ENCODE data around the gene ST6GALNAC6.

ST6GALNAC6 gene

GRCh38 chr9:127941062-127941960, 41.9 kb upstream of the ST6GALNAC6 start:
- Histone ChIP-seq H3K27ac (ENCODE audit: low read depth, low read length) (no peak overlapping the region), H3K36me3 (ENCODE audit: insufficient read depth, low read length) (no peaks in the 10 kb centered on the region), H2AFZ (ENCODE audit: low read length, unreplicated experiment) (no peak overlapping the region), H3K27me3 (ENCODE audit: insufficient read depth, low read length) (no peaks in the 10 kb centered on the region), H3K79me2 (ENCODE audit: control insufficient read depth, insufficient read depth, low read length, unreplicated experiment) (peaks cover 12% of the 10 kb centered on the region), H3K4me1 (ENCODE audit: control insufficient read depth, insufficient read depth, low read length, unreplicated experiment) (peaks cover 5% of the 10 kb centered on the region), H3K4me3 (ENCODE audit: low read depth, low read length) (no peak overlapping the region)

GRCh38 chr9:127940593-127940992, 41.2 kb upstream of the ST6GALNAC6 start:
- H3K4me3 ChIP-seq (ENCODE audit: low read depth, low read length): no peak overlapping the region
- no peaks in the 10 kb centered on the region for H3K36me3 ChIP-seq (ENCODE audit: insufficient read depth, low read length)
- peaks cover 19% of the 10 kb centered on the region for H3K79me2 ChIP-seq (ENCODE audit: control insufficient read depth, insufficient read depth, low read length, unreplicated experiment)
- H3K4me1 ChIP-seq (ENCODE audit: control insufficient read depth, insufficient read depth, low read length, unreplicated experiment): peaks cover 12% of the 10 kb centered on the region
- H3K27ac ChIP-seq (ENCODE audit: low read depth, low read length): no peak overlapping the region
- no peaks in the 10 kb centered on the region for H3K27me3 ChIP-seq (ENCODE audit: insufficient read depth, low read length)
- H2AFZ ChIP-seq (ENCODE audit: low read length, unreplicated experiment): no peak overlapping the region

- no peak overlapping the region for H2AFZ ChIP-seq (ENCODE audit: low read length, unreplicated experiment)
- H3K27me3 ChIP-seq (ENCODE audit: insufficient read depth, low read length): no peaks in the 10 kb centered on the region
- H3K36me3 ChIP-seq (ENCODE audit: insufficient read depth, low read length): no peaks in the 10 kb centered on the region
- H3K79me2 ChIP-seq (ENCODE audit: control insufficient read depth, insufficient read depth, low read length, unreplicated experiment): peaks cover 35% of the 10 kb centered on the region
- peak overlapping the region; percentile 86; the same call in 1 of the 2 replicates for H3K4me3 ChIP-seq (ENCODE audit: low read depth, low read length)
- peaks cover 20% of the 10 kb centered on the region for H3K4me1 ChIP-seq (ENCODE audit: control insufficient read depth, insufficient read depth, low read length, unreplicated experiment)
- H3K27ac ChIP-seq (ENCODE audit: low read depth, low read length): no peak overlapping the region
Observed at GRCh38 chr9:127938298-127938690, 38.9 kb upstream of the ST6GALNAC6 start.

- Histone ChIP-seq H3K27ac (ENCODE audit: low read depth, low read length) (peak within 1 kb of the TSS; percentile 32), H2AFZ (ENCODE audit: low read length, unreplicated experiment) (no peak within 1 kb of the TSS), H3K36me3 (ENCODE audit: insufficient read depth, low read length) (no peaks in the 10 kb centered on the region)
Observed at GRCh38 chr9:127937388-127938297, 38.2 kb upstream of the ST6GALNAC6 start, which contains the start of gene DPM2. TSS of gene DPM2 (minus strand) at chr9:127937854. CDS start at chr9:127937820, 34 bp downstream.

GRCh38 chr9:127937056-127937387, 37.6 kb upstream of the ST6GALNAC6 start:
- peak overlapping the region; percentile 32 for H3K27ac ChIP-seq (ENCODE audit: low read depth, low read length)
- no peaks in the 10 kb centered on the region for H3K36me3 ChIP-seq (ENCODE audit: insufficient read depth, low read length)
- H2AFZ ChIP-seq (ENCODE audit: low read length, unreplicated experiment): no peak overlapping the region
- H3K4me1 ChIP-seq (ENCODE audit: control insufficient read depth, insufficient read depth, low read length, unreplicated experiment): peaks cover 27% of the 10 kb centered on the region
- H3K27me3 ChIP-seq (ENCODE audit: insufficient read depth, low read length): no peaks in the 10 kb centered on the region
- peaks cover 35% of the 10 kb centered on the region for H3K79me2 ChIP-seq (ENCODE audit: control insufficient read depth, insufficient read depth, low read length, unreplicated experiment)
- H3K4me3 ChIP-seq (ENCODE audit: low read depth, low read length): peak overlapping the region; percentile 86

More at GRCh38 chr9:127937388-127938297, 38.2 kb upstream of the ST6GALNAC6 start, which contains the start of gene DPM2:
- Histone ChIP-seq H3K4me1 (ENCODE audit: control insufficient read depth, insufficient read depth, low read length, unreplicated experiment) (peaks cover 24% of the 10 kb centered on the region), H3K79me2 (ENCODE audit: control insufficient read depth, insufficient read depth, low read length, unreplicated experiment) (peaks cover 35% of the 10 kb centered on the region), H3K4me3 (ENCODE audit: low read depth, low read length) (peak within 1 kb of the TSS; percentile 86), H3K27me3 (ENCODE audit: insufficient read depth, low read length) (no peaks in the 10 kb centered on the region)

GRCh38 chr9:127936347-127936852, 37.0 kb upstream of the ST6GALNAC6 start:
- Histone ChIP-seq H3K27ac (ENCODE audit: low read depth, low read length) (peak overlapping the region; percentile 32; the same call in 1 of the 2 replicates), H3K27me3 (ENCODE audit: insufficient read depth, low read length) (no peaks in the 10 kb centered on the region), H3K79me2 (ENCODE audit: control insufficient read depth, insufficient read depth, low read length, unreplicated experiment) (peaks cover 35% of the 10 kb centered on the region), H3K4me3 (ENCODE audit: low read depth, low read length) (peak overlapping the region; percentile 86), H3K4me1 (ENCODE audit: control insufficient read depth, insufficient read depth, low read length, unreplicated experiment) (peaks cover 34% of the 10 kb centered on the region), H3K36me3 (ENCODE audit: insufficient read depth, low read length) (no peaks in the 10 kb centered on the region), H2AFZ (ENCODE audit: low read length, unreplicated experiment) (no peak overlapping the region)

GRCh38 chr9:127935765-127936221, 36.4 kb upstream of the ST6GALNAC6 start:
- Histone ChIP-seq H3K4me3 (ENCODE audit: low read depth, low read length) (peak overlapping the region; percentile 86), H3K79me2 (ENCODE audit: control insufficient read depth, insufficient read depth, low read length, unreplicated experiment) (peaks cover 35% of the 10 kb centered on the region), H3K27ac (ENCODE audit: low read depth, low read length) (peak overlapping the region; percentile 32; the same call in 1 of the 2 replicates), H3K4me1 (ENCODE audit: control insufficient read depth, insufficient read depth, low read length, unreplicated experiment) (peaks cover 40% of the 10 kb centered on the region), H2AFZ (ENCODE audit: low read length, unreplicated experiment) (no peak overlapping the region), H3K36me3 (ENCODE audit: insufficient read depth, low read length) (no peaks in the 10 kb centered on the region), H3K27me3 (ENCODE audit: insufficient read depth, low read length) (no peaks in the 10 kb centered on the region)

- Histone ChIP-seq H3K36me3 (ENCODE audit: insufficient read depth, low read length) (no peaks in the 10 kb centered on the region), H3K27ac (ENCODE audit: low read depth, low read length) (peak overlapping the region; percentile 19; the same call in 1 of the 2 replicates), H2AFZ (ENCODE audit: low read length, unreplicated experiment) (no peak overlapping the region), H3K27me3 (ENCODE audit: insufficient read depth, low read length) (no peaks in the 10 kb centered on the region), H3K79me2 (ENCODE audit: control insufficient read depth, insufficient read depth, low read length, unreplicated experiment) (peaks cover 35% of the 10 kb centered on the region), H3K4me3 (ENCODE audit: low read depth, low read length) (0 out of 2 replicates have a peak overlapping the region, but pooled peaks have one; percentile 86), H3K4me1 (ENCODE audit: control insufficient read depth, insufficient read depth, low read length, unreplicated experiment) (peaks cover 40% of the 10 kb centered on the region)
Observed at GRCh38 chr9:127934986-127935385, 35.6 kb upstream of the ST6GALNAC6 start.

- H3K4me1 ChIP-seq (ENCODE audit: control insufficient read depth, insufficient read depth, low read length, unreplicated experiment): peaks cover 40% of the 10 kb centered on the region
Observed at GRCh38 chr9:127934248-127934647, 34.8 kb upstream of the ST6GALNAC6 start.

More at GRCh38 chr9:127934248-127934647, 34.8 kb upstream of the ST6GALNAC6 start:
- Histone ChIP-seq H3K27me3 (ENCODE audit: insufficient read depth, low read length) (no peaks in the 10 kb centered on the region), H3K36me3 (ENCODE audit: insufficient read depth, low read length) (no peaks in the 10 kb centered on the region), H3K27ac (ENCODE audit: low read depth, low read length) (no peak overlapping the region), H2AFZ (ENCODE audit: low read length, unreplicated experiment) (no peak overlapping the region), H3K79me2 (ENCODE audit: control insufficient read depth, insufficient read depth, low read length, unreplicated experiment) (peaks cover 35% of the 10 kb centered on the region), H3K4me3 (ENCODE audit: low read depth, low read length) (no peak overlapping the region)

Measured in ACC112 (cell line).